ENCODE measurements around the gene GNG7.

DNA sequence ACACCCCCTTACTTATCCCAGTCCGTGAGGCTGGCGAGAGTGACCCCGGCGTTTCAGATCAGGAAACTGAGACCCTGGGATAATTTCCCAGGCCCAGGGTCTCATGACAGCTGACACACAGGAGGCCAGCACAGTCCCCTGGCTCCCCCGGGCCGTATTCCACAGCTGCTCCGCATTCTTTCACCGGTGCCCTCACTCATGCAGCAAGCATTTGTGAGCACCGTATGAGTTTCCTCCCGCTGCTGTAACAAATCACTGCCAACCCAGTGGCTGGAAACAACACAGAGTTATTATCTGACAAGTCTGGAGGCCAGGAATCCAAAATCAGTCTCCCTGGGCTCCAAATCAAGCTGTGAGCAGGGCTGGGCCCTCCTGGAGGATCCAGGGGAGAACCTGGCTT, 205.3 kb downstream of the GNG7 start:
- TF ChIP-seq, protein P1, sequence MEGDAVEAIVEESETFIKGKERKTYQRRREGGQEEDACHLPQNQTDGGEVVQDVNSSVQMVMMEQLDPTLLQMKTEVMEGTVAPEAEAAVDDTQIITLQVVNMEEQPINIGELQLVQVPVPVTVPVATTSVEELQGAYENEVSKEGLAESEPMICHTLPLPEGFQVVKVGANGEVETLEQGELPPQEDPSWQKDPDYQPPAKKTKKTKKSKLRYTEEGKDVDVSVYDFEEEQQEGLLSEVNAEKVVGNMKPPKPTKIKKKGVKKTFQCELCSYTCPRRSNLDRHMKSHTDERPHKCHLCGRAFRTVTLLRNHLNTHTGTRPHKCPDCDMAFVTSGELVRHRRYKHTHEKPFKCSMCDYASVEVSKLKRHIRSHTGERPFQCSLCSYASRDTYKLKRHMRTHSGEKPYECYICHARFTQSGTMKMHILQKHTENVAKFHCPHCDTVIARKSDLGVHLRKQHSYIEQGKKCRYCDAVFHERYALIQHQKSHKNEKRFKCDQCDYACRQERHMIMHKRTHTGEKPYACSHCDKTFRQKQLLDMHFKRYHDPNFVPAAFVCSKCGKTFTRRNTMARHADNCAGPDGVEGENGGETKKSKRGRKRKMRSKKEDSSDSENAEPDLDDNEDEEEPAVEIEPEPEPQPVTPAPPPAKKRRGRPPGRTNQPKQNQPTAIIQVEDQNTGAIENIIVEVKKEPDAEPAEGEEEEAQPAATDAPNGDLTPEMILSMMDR (IDR thresholded peaks at IDR 0.05) = no peak
- no peak for TF ChIP-seq POLR2AphosphoS5 (IDR thresholded peaks at IDR 0.05)
